ENCODE measurements around the gene ZNF74. TPM values are rescaled to one million over a fixed set of nuclear protein-coding genes. Genes with fewer than 3 reads are reported as not detected.

The ZNF74 gene
- total and polyA plus RNA-seq, 10 of the 15 experiments (the other 5 are each of a cell fraction or from before 2014, with no cell fraction given), result 0.37 to 9.3 (median 5.1) TPM

DNA sequence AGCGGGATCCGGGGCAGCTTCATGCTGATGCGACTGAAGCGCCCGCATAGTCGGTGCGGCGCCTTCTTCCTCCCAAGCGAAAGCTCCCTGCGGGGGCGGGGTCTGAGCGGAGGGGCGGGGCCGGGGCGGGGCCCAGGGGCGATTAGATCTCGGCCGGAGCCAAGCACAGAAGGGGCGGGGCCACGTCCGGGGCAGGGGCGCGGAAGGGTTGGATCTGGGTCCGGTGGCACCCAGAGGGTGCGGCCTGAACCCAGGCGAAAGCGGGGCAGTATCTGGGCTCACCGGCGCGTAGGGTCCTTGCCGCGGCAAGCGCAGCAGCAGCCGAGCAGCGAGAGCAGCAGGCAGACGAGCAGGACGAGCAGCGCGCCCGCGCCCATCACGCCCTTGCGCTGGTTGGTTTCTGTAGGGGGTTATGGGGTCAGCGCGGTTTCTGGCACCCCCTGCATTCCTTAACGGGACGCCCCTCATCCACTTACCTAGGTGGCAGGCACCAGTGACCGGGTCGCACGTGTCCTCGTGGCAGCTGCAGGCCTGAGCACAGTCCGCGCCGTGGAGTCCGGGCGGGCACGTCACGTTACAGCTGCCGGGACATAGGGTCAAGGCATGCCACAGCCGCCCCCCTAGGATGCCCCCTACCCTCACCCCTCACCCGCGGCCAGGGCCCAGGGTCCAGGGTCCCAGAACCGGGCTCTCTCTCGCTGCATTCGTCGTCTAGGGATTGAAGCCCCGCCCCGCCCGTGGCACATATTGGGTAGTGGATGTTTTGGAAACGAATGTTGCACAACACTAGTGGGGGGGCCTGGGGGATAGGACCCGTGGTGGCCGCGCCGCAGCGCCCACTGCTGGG lies 35.5 kb downstream of the ZNF74 start:
- Histone ChIP-seq H3K9ac (ENCODE audit: control insufficient read depth, insufficient read depth, low read length) (no peak overlapping the region), H3K4me1 (ENCODE audit: control insufficient read depth, insufficient read depth, low read length) (peaks cover 8% of the 10 kb centered on the region), H3K27me3 (replicated peaks in 1 of 2; ENCODE audit: control insufficient read depth in 2 of 2, insufficient read depth in 2 of 2, low read length in 1 of 2) (peaks cover 5 to 21% of the 10 kb centered on the region in 2 experiments), H3K27ac (ENCODE audit: control insufficient read depth, insufficient read depth) (no peak overlapping the region), H3K79me2 (ENCODE audit: control insufficient read depth, insufficient read depth, low read length) (no peaks in the 10 kb centered on the region), H3K9me3 (replicated peaks; ENCODE audit: control insufficient read depth, insufficient read depth, low read length) (no peaks in the 10 kb centered on the region; the same call in 2 of the 3 replicates), H3K4me2 (ENCODE audit: control insufficient read depth, insufficient read depth) (peak overlapping the region; percentile 96), H3K4me3 (peak overlapping the region; percentile 54; the same call in 1 of the 2 replicates), H4K20me1 (ENCODE audit: control insufficient read depth, insufficient read depth) (no peaks in the 10 kb centered on the region; the same call in 1 of the 2 replicates), H3K36me3 (ENCODE audit: control insufficient read depth in 2 of 2, insufficient read depth in 2 of 2, low read length in 1 of 2) (no peaks in the 10 kb centered on the region), H2AFZ (ENCODE audit: control insufficient read depth, low read depth, low read length) (peak overlapping the region; percentile 66)
- BruUV-seq (replicated peaks), result no TSS peak
- no peak for FAIRE-seq
- ChIA-PET POLR2A (no interaction called here), RAD21 (ENCODE audit: unreplicated experiment) (interaction anchor here (0.6 to 1.0 kb wide), 2 partner anchors 12 to 70 kb away, joined by 3 read pairs; no protein-coding TSS in a partner anchor), CTCF (interaction anchor here (1.0 kb wide), 1 partner anchor 27 kb away, joined by 3 read pairs; no protein-coding TSS in a partner anchor), SMC1A (ENCODE audit: uncharacterized antibody, unreplicated experiment) (interaction anchor here (1.0 to 1.5 kb wide), 2 partner anchors 11 to 25 kb away, joined by 3 read pairs; no protein-coding TSS in a partner anchor)
- TF ChIP-seq SP1 (IDR thresholded peaks at IDR 0.05; ENCODE audit: low read depth, low read length) (no peak), JUND (IDR thresholded peaks at IDR 0.05; ENCODE audit: low read depth, low read length) (no peak), FOXM1 (IDR thresholded peaks at IDR 0.05; ENCODE audit: low read depth, low read length) (no peak), EGR1 (IDR thresholded peaks at IDR 0.05; ENCODE audit: borderline replicate concordance in 1 of 2, low read depth in 2 of 2, low read length in 2 of 2) (0 out of 3 replicates have a peak, but pooled peaks of 1 of the 2 experiments have one; percentile 23), BHLHE40 (IDR thresholded peaks at IDR 0.05; ENCODE audit: borderline replicate concordance in 1 of 2, low read depth in 2 of 2, low read length in 1 of 2) (peak in 1 of 2 experiments; percentile 39; a peak in 1 of 4 replicates)
- intact Hi-C loops (cut with micrococcal nuclease; ENCODE audit: unreplicated experiment) (no loop called here), in situ Hi-C loops (cut with MboI) (no loop called here)
- WGBS (ENCODE audit: insufficient coverage, insufficient replicate concordance, low lambda C conversion rate, missing lambda C conversion rate), result 24% methylated on average over 55 of the region's 75 CpGs
- no peak for DNase-seq (ENCODE audit: low read depth, low spot score)
- ATAC-seq, result peak; percentile 83
